ENCODE results near the gene LGALSL.

The LGALSL gene

DNA sequence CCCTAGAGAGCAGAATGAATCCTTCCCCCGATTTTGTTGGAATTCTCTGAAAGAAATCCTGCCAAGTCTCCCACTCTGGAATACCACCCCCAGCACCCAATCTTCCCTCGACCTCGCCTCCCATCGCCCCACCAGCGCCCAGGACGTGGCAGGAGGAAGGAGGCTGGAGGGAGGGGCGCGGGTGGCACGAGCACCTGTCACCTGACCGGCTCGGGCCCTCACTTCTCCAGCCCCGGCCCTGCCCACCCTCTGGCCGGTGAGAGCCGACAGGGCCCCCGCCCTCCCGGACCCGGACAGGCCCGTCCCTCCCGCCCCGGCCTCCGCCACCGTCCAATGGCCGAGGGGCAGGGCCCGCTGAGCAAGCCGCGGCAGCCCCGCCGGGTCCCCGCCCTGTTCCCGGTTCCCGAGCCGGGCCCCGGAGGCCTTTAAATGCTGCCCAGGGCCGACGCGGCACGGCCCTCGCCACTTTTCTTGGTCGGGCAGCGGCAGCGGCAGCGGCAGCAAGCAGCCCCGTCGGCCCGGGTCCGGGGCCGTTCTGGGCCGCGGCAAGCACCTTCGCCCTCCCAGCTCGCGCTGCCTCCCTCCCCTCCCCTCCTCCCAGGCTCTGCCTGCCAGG, at the start of gene LGALSL:
LGALSL (plus strand) TSS at position 393 of the 616 bp plus-strand sequence. CDS start 384 bp downstream, outside the sequence.
- DNase-seq (ENCODE audit: low read depth in 2 of 3, low spot score in 2 of 3) = peak in 2 of 3 experiments; percentile 18 to 23

DNA sequence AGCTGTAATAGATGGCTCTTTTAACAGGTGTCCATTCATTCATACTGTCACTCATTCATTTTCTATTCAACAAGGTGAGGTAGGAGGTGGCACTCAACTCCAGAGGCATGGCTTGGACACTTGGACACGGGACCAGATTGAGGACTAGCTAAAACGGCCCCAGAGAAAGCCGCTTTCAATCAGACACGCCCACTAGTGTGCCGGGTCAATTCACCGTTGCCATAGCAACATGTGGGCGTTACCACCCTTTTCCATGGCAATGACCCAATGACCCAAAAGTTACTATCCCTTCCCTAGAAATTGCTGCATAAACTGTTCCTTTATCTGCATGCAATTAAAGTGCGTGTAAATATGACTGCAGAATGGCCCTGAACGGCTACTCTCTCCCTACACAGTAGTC, 49.2 kb upstream of the LGALSL start:
- no peak for DNase-seq (ENCODE audit: low read depth in 2 of 3, low spot score in 2 of 3)

DNA sequence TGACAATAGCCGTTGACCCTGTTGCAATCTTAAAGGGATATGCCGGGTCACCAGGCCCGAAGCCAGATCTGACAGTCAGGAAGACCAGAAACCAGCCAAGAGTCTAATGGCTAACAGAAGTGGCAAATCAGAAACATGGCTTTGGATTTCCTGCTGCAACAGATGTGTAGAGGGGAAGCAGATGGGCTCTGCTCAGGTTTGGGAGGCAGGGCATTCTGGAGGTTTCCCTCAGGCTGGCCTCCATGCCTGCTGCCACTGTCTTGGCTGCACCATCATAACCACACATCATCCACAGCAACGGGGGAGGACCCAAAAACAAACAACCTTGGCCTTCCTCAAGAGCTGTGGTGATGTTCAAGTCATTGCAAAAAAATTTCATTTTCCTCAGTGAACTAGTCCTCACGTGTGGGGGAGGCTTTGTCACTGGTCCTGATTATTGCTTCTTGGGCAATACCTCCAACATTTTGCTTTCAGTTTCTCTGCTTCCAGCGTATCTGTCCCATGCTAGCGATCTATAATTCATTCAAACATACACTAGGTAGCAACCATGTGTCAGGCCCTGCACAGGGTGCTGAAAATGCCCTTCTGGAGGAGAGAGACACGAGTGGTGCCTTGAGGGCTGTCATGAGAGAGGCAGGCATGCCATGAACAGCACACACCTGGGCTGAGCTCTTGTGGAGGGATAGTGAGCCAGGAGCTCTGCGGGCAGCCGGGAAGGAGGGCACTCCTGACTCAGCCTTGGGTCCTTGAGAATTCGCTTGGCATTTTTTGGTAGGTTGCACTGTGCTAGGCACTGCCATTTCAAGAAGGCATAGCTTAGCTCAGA, 48.2 kb upstream of the LGALSL start:
- DNase-seq (ENCODE audit: low read depth in 2 of 3, low spot score in 2 of 3) = no peak

DNA sequence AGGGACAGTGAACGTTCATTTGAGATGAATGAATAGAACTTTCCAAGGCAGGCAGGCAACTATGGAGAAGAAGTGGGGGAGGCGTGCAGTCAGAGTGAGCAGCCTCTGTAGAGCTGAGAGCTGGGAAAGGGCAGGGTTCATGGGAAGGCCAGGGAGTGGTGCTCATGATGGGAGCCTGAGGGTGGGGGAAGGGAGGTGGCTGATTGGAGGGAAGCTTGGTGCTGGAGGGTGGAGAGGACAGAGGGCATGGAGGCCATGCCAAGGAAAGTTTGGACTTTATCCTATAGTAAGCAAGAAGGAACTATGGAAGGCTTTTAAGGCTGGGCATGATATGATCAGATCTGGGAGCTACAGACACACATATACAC, 47.6 kb upstream of the LGALSL start:
- no peak for DNase-seq (ENCODE audit: low read depth in 2 of 3, low spot score in 2 of 3)

DNA sequence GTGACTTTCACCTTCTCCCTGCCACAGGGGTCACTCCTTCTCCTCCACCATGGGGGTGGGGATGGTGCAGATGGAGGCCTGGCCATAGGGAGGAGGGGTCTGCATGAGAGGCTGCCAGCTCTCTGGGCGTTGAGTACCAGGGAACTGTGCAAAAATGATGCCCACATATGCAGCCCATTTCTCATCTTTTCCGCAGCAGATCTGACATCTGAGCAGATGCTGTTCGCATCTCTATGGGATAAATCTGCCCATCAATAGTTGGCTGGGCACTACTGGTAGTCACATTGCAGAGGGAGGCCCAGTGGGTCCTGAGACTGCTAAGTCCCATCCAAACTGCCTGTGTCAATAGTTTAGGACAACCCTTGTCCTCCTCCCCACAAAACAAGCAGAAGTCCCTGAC, 45.9 kb upstream of the LGALSL start:
- DNase-seq (ENCODE audit: low read depth in 2 of 3, low spot score in 2 of 3) = no peak

DNA sequence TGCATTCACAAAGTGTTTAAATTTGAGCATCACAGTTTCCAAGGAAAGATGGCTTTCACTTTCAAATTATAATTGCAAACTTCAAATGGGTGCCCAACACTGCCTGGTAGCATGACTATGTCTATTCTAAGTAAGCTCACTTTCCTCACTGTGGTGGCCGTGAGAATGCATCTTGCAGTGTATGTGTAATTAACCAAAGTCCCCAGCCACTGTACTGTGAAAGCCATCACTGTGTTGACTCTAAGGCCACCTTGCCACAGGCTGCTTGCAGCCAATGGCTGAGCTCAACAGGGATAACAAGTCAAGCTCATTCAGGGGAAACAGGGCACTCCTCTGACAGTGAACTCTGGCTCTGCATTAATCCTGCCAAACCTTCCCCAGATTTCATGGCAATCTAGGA, 43.3 kb upstream of the LGALSL start:
- no peak for DNase-seq (ENCODE audit: low read depth in 2 of 3, low spot score in 2 of 3)

DNA sequence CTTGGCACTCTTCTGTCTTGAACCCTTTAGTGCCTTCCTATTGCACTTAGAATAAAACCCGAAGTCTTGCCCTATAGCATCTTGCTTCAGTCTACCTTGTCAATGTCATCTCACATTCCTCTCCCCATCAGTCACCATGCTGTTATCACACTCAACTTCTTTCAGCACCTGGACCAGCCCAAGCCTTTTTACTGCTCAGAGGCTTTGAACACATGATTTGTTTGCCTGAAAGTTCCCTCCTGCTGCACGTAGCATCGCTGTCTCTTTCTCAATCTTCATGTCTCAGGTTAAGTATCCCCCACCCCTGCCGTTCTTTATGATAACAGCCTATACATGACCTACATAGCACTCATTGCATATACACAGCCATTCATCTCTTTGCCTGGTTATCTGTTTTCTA, 41.3 kb upstream of the LGALSL start:
- no peak for DNase-seq (ENCODE audit: low read depth in 2 of 3, low spot score in 2 of 3)

DNA sequence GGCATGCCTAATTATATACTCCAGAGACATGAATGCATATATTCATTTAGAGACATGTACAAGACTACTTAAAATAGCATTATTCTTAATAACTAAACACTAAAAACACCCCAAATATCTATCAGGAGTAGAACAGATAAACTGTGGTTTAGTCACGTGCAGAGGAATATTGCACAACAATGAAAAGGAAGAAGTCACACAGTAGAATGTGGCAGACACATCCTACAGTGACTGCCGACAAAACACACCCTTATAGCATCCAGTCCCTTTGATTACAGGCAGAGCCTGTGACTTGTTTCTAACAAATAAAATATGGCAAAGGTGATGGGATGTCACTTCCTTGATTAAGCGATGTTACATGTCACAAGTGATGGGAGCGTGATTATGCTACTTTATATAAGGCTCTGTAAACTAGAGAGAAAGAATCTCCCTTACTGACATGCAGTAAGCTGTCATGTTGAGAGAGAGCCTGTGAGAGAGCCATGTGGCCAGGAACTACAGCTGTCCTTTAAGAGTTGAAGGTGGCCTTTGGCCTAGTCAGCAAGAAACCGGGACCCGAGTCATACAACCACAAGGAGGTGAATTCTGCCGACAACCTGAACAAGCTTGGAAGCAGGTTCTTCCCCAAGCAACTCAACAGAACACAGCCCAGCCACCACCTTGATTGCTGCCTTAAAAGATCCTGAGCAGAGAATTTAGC, 39.1 kb upstream of the LGALSL start:
- DNase-seq (ENCODE audit: low read depth in 2 of 3, low spot score in 2 of 3) = no peak

DNA sequence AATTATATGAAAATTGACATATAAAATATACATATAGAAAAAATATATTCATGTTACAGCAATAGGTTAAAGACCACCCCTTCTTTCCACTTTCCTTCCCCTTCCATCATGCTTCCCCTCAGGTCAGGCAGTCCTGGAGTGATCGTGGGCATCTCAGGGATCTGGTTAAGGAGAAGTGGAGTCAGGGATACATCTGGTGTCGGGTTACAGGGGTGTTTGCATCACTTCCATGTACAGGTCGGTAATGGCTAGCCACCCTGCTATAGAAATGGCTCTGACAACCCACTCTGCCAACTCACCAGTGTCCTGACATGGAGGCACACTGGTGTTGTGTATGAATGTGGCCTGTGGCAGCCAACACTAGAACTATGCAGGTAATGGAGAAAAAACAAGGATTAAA, 36.3 kb upstream of the LGALSL start:
- no peak for DNase-seq (ENCODE audit: low read depth in 2 of 3, low spot score in 2 of 3)

DNA sequence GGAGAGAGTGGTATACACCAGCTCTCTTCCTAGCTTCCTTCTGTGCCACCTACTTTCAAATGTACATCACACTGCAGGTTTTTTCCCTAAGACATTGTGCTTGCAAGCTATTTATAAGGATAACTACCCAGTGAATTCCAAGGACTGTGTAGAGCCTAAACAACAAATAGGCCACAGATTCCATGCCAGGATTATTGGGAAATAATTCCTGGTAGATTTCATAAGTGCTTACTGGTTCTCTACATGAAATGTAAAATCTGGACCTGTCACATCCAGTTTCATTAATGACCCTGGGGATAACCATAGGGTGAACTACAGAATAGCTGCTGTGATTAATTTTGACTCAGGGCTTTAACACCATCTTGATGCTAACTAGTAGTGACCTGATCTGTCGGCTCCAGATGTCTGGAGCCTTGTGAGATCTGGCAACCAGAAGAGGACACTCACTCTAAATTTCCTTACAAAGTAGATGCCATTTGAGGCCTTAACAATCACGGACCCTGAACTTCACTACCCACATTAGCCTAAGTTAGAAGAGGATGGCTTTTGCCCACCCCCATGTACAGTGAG, 34.3 kb upstream of the LGALSL start:
- DNase-seq (ENCODE audit: low read depth in 2 of 3, low spot score in 2 of 3) = no peak

DNA sequence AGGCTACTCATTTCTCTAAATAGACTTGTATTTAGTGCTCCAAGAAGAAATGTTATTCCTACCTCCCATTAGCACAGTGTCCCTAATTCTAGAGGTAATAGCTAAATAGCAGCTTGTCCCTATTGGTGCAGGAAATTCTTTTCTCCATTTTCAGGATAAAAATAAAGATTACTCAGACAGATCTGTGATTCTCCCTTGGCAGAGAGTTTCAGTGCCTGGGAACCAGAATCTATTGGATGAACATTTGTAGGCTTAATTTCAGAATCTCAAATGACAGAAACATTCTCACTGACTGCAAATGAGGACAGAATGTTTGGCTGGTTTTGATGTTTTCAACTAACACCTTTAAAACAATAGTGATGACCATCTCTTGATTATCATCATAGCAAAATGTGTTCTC, 33.3 kb upstream of the LGALSL start:
- no peak for DNase-seq (ENCODE audit: low read depth in 2 of 3, low spot score in 2 of 3)

DNA sequence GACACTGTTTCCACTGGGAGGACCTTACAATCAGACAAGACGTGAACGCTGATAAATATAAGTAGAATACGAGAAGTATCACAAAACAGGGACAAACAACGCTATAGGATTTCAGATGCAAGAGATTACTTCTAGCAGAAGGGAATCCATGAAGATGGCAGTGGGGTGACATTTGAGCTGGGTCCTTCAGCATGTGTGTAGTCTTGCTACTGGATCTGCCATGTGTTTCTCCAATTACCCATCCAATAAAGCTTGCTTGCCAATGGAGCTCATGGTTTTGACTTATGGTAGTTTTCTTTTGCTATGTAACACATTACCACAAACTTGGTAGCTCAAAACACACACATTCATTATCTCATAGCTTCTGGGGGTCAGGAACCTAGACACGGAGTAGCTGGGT, 32.8 kb upstream of the LGALSL start:
- DNase-seq (ENCODE audit: low read depth in 2 of 3, low spot score in 2 of 3) = no peak

DNA sequence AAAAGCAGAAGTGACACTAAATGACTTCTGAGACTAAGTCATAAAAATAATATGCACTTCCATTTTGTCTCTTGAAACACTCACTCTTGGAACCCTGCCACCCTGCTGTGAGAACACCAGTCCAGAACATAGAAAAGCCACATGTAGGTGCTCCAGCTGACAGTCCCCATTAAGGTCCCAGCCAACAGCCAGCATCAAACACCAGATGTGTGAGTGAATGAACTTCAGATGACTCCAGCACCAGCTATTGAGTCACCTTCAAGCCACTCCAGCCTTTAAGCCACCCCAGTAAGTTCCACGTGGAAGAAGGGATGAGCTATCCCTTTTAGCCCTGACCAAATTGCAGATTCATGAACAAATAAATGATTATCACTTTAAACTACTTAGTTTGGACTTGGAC, 31.5 kb upstream of the LGALSL start:
- no peak for DNase-seq (ENCODE audit: low read depth in 2 of 3, low spot score in 2 of 3)

DNA sequence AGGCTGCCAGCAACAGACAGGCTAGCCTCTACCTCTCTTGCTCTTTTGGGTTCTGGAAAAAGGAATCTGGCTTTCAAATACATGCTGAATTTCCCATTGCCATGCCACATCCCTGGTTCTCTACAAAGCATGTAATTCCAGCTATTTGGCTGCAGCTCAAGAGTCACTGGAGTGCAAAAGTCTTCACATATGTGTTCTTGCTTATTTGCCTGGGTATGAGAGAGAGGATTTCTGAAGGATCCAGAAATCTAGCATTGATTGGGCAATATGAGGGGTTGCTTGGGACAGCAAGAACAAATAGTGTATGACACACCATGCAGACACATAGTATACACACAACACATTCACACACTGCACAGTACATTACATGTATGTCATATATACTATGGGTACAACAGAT, 30.7 kb upstream of the LGALSL start:
- no peak for DNase-seq (ENCODE audit: low read depth in 2 of 3, low spot score in 2 of 3)

DNA sequence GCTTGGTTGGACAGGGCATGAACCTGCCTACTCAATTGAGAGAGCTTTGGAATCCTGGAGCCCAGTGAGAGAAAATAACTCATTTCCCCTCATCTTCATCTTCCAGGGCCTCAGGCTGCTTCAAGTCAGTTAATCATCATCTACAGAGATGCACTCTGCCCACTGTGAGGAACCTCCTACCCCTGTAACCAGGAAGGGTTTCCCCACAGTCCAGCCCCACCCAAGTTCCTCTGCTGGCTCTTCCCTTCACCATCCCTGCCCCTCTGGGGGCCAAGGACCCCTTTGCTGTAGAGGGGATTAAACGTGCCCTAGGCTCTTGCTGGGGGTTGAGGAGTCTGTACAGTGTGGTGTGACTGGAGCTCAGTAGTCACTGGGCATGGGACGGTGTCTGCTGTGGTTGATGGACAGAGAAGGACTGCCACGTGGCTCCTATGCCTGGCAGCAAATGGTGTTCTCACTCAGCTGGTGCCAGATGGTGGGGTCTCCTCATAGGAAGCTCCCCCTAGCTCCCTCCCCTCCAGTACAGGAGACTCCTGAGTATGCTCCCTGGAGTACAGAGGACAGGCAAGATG, 29.5 kb upstream of the LGALSL start:
- DNase-seq (ENCODE audit: low read depth in 2 of 3, low spot score in 2 of 3) = no peak

DNA sequence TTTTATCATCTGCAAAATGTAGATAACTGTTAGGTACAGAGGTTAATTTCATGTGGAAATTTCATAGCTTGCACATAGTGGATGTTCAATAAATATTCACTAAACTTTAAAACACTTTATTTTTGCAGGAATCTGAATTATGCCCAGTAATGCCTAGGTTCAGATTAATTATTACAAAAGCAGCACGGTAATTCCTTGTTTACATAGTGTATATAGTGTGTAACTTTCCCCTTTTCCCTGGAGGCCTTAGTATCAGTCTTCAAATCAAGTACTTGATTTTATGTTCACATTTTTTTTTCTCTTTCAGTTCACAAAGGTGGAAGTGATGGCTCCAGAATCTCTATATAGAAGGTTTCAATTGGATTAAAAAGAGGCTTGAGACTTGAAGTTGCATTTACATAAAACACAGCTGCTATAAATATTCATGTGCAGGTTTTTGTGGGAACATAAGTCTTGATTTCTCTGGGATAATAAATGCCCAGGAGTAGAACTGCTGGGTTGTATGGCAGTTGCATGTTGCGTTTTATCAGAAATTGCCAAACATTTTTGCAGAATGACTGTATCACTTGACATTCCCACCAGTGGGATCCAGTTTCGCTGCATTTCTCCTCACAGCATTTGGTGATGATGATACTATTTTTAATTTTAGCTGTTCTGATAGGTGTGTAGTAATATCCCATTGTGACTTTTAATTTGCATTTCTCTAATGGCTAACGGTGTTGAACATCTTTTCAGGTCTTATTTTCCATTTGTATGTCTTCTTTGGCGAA, 27.6 kb upstream of the LGALSL start:
- no peak for DNase-seq (ENCODE audit: low read depth in 2 of 3, low spot score in 2 of 3)

DNA sequence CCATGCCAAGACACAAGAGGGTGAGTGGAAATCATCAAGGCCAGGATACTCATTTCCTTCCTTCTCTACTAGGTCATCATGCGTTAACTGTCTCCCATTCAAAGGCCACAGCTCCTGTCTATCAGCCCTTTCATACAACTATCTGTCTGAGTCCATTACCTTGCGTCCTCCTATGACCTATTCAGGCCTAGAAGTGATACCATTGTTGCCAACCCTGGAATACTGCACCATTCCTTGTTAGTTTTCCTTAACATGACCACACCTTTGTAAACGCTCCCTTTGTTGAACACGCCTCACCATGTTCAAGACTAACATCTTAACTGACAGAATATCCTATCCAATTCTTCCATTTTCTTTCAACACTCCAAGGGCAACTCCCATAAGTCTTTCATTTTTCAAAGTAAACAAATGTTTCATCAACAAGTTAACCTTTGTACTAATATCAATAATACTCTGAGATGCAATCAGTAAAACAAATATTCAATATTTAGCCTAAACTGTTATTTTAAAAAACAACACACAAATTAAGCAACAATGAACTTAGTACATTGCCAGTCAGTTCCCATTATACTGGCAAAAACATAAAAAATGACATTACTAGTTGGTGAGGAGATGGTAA, 19.8 kb upstream of the LGALSL start:
- no peak for DNase-seq (ENCODE audit: low read depth in 2 of 3, low spot score in 2 of 3)

DNA sequence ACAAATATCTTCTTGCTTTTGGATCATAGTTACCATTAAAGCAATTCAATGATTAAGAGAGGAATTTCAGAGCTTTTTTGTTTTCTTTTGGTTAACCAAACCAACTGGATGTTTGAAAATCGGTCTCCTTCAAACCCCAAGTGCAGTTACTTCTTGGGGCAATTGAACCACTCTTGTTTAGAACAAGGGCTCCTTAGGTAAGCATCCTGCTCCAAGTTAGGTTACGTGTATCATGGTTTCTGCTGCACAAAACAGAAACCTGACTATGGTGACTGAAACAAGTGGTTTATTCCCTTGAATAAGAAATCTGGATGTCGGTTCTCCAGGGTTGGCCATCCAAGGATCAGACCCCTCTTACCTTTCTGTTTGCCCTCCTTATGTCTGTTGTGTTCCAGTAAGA, 16.1 kb upstream of the LGALSL start:
- DNase-seq (ENCODE audit: low read depth in 2 of 3, low spot score in 2 of 3) = no peak

DNA sequence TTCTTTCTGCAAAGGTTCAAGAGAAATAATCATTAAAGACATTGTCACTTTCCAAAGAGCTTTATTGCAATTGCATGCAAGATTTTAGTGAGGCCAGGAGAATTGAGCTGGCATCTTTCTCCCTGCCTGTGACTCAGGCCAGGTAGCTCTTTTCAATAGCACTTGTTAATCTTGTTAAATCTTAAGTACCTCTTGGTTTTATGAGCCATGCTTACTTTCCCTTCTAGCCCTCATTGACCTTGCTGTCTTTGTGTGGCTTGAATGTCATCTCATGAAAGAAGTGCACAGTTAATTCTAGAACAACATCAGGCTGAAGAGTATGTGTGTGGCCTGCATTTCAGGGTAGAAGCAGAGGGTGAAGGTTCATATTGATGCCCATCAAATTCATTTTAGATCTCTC, 14.8 kb upstream of the LGALSL start:
- DNase-seq (ENCODE audit: low read depth in 2 of 3, low spot score in 2 of 3) = no peak

DNA sequence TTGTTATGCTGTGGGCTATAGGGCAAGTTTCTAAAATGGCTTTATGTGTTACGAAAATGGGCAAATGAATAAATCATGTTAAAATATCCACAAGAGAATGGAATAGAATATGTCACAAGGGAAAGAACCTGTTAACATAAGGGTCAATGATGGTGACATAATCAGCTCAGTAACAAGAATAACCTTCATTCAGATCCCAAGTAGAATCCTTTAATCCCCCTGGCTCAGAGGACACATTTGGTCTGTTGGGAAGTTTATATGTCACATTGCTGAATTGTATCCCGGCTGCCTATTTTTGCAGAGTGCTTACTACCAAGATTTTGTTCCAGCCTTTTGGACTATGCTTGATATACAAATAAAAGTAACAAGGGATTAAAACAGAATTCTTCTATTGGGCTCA, 13.1 kb upstream of the LGALSL start:
- DNase-seq (ENCODE audit: low read depth in 2 of 3, low spot score in 2 of 3) = no peak

Measured in activated CD8-positive, alpha-beta memory T cell treated with anti-CD3 and anti-CD28 coated beads for 48 hours (primary cell).